GM08714 (cell line): ENCODE data around the gene LEF1.

ENCODE experiments used
- H3K4me3 ChIP-seq: fragments of 200-500 bp; sonication (Bioruptor generic); 2 replicates; pipeline ENCODE4 v1.5.1; 2014; ENCODE audit warnings: mild to moderate bottlenecking, low read length, inconsistent platforms
- ZNF274 ChIP-seq: IDR thresholded peaks from 2 replicates; pipeline ENCODE4 v1.6.1; 2012; ENCODE audit warnings: mild to moderate bottlenecking, low read depth, low read length

Gene LEF1

DNA sequence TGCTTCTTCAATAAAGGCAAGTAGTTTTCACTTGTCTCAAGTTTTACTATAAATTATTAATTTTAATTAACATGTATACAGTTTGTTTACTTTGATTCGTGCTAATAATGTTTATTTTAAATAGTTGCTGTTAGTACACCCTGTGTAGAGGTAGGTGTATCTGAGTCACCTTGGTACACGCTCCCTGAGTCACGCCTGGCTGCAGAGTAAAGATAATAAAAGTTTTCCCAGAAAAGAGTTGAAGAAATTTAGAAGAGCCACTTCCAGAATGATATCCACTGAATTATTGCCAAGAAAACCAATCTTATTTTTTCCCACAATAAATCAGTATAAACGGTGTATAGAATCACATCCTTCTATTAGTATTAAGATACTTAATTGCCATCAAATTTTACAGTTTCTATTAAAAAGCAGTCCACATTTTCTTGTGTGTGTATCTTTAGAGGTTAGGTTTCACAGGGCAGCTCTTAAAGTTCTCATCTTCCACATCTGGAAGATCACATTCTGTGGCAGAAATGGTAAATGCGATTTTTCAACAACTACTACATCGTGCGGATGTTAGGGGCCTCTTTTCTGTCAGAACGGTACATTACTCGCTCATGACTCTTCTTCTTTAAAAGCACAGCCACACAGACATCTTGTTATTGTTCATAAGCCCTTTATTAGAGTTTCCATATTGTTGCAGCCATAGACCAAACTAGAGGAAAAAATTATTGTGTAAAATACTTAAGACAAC lies 123.6 kb downstream of the LEF1 start:
- H3K4me3 ChIP-seq: no peak overlapping the region
- TF ChIP-seq ZNF274: no peak

DNA sequence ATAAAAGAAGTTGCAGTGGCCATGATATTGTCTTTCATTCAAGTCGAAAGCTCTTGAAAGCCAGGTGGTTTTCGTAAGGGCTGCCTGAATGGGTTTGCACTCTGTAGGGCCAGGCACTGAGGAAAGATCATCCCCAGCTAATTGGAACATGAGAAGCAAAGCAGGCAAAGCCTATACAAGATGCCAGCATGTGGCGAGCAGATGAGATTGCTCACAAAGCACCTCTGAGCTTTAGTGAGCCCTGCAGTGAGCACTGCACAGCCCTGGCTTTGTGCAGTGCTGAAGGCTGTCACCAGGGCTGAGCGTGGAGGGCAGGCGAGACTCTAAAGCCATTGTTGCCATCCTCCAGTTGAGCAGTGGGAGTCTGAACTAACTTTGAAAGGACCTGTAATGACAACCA lies 125.2 kb downstream of the LEF1 start:
- TF ChIP-seq ZNF274: no peak

DNA sequence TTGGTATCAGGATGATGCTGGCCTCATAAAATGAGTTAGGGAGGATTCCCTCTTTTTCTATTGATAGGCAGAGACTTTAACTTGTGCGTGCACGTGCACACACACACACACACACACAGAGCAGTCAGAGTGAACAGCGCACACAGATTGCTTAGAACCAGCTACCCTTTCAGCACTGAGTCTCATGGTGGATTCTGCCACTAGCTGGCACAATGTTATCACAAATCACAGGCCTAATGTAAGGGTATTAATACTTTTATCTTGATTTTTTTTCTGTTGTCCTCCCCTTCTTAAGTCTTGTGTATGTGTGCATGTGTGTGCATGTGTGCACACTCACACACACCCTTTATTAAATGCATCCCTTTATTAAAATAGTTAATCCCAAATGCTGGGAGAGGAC lies 125.8 kb downstream of the LEF1 start:
- no peak overlapping the region for H3K4me3 ChIP-seq
- TF ChIP-seq ZNF274: no peak

More for the DNA sequence above, 125.2 kb downstream of the LEF1 start:
- no peak overlapping the region for H3K4me3 ChIP-seq

DNA sequence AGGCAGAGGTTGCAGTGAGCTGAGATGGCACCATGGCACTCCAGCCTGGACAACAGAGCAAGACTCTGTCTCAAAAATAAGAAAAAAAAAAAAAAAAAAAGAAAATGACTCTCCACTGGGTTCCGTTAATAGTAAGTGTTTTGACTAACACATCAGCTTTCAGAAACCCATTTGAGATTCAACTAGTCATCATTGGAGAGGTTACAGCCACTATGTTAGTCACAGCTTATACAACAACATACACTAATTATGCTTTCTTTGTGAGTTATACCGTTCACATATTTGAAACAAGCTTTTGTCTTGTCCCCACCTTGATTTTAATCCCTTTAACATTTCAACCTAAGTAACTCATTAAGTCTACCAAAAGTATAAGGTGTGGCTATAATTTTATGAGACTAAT lies 130.8 kb downstream of the LEF1 start:
- H3K4me3 ChIP-seq: no peak overlapping the region
- TF ChIP-seq ZNF274: no peak

DNA sequence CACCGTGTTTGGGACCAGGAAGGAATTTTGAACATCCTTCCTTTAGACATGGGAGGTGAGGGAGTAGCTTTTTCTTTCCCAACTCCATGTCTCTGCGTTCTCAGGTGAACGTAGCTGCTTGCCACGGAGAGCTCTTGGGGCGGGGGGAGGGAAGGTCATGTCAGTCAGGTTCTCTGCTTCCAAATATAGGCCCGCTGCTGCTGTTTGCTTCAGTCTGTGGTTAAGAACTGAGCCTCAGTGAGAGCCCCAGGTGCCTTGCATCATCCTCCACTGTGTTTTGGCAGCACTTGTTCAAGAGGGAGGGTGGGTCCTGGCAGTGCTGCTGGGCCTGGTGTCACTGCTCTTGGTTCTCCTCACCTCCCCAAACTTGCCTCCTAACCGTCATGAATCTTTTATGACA lies 132.5 kb downstream of the LEF1 start:
- TF ChIP-seq ZNF274: no peak
- no peak overlapping the region; the same call in 1 of the 2 replicates for H3K4me3 ChIP-seq

DNA sequence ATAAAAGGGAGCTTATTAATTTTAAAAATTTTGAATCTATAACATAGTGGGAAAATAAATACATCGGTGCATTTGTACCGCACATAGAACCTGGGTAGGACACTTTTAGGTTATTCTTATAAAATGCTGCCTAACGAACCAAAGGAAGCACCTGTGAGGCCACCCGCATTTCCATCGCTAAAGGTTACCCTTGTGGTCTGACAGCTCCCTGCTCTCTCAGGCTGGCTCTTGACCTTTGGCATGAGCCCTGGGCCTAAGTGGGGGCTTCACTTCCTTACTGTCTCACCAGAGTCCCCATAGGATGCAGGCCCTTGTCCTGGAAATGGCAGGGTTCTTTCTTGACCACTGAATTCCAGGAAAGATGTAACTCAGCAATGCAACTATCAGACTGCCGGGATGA lies 133.0 kb downstream of the LEF1 start:
- no peak overlapping the region; the same call in 1 of the 2 replicates for H3K4me3 ChIP-seq

DNA sequence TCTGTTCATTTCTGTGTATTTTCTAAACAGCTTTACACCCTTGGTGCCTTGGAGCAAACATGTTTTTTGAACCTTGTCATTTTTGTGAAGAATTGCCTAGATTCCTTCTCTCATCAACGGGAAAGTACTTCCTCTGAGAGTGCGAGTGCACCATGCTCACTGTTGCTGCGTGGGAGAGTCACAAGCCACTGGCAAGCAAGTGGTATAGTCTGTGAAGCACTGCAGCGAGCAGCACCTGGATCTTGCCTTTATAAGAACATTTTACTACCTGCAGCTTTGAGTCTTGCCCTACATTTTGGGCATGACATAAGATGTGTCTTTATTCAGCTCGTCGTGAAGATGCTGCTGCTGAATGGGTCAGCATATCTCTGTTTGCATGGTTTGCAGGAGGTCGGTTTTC lies 134.2 kb downstream of the LEF1 start:
- no peak for TF ChIP-seq ZNF274
- no peak overlapping the region for H3K4me3 ChIP-seq

More for the DNA sequence above, 133.0 kb downstream of the LEF1 start:
- no peak for TF ChIP-seq ZNF274

DNA sequence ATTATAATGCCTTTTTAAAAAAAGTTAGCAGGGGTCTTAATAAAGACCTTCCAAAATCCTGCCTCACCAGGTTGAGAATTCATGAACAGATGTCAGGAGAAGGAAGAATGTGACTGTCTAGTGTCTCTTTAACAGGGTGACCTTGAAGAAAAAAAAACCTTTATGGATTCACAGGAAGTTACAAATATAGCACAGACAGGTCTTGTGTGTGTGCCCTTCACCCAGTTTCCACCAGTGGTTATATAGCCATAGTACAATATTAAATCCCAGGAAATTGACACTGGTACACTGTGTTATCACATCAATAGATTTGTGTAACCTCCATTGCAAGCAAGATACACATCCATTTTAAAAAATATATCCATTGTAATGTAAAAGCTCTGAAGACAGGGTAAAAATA lies 135.4 kb downstream of the LEF1 start:
- no peak for TF ChIP-seq ZNF274

DNA sequence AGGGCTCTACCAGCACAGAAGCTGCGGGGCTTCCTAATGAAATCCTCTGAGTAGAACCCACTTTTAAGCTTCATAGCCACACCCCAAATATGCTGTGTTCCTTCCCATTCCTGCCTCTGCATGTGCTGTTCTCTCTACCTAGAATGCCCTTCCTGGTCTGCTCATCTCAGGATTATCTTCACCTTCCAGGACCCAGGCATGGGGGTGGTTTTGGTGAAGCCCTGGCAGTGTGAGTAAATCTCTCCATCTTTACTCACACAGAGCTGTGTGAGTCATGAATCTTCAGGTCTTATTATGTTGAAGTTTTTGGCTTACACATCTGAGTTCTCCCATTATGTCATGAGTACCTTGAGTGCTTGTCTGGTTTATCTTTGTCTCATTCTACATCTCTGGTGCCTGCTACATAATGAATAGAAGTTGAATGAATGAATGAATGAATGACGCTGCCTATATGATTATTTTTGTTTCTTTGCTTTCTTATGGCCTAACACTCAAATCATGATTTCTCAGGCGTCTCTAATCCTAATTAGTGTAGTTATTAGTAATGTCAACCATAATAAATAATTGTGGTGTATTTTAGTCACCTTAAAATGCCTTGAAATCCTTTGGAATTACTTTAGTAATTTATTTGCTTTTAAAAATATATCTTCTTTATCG lies 137.2 kb downstream of the LEF1 start:
- H3K4me3 ChIP-seq: no peak overlapping the region
- TF ChIP-seq ZNF274: no peak

More for the DNA sequence above, 135.4 kb downstream of the LEF1 start:
- no peak overlapping the region for H3K4me3 ChIP-seq

DNA sequence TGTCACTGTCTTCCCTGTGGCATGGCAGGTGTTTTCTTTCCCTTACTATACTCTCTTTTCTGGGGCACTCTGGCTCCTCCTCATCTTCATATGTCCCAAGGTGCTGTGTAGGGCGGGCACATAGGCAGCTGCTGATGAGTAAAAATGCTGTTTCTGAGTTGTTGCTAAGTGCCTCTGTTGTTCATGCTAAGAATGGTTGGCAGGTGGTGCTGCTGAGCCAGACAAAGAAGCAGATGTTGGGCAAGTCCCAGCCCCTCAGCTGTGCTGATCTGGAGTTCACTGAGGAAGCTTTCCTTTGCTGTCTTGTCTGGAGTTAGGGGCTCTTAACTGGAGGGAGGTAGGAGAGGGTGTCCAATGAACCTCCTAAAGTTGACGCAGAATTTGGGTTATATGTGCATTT lies 138.4 kb downstream of the LEF1 start:
- no peak for TF ChIP-seq ZNF274
- no peak overlapping the region for H3K4me3 ChIP-seq

DNA sequence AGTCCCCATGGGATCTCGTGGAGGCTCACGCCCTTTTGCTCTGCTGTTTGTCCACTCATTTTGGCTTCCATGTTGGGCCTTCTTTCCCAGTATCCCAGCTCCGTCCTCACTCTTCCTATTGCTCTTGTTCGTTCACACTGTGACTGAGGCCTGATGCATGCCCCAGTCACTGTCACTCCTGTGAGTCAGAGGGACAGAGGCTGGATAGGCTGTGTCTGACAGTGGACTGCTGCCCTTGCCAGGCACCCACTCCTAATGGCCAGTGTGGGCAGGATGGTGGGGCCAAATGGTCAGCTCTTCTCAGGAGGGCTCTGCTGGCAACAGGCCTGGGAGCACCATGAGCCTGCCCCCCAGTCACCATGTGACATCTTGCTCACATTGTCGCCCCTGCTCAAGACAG lies 139.0 kb downstream of the LEF1 start:
- no peak for TF ChIP-seq ZNF274
- no peak overlapping the region for H3K4me3 ChIP-seq

DNA sequence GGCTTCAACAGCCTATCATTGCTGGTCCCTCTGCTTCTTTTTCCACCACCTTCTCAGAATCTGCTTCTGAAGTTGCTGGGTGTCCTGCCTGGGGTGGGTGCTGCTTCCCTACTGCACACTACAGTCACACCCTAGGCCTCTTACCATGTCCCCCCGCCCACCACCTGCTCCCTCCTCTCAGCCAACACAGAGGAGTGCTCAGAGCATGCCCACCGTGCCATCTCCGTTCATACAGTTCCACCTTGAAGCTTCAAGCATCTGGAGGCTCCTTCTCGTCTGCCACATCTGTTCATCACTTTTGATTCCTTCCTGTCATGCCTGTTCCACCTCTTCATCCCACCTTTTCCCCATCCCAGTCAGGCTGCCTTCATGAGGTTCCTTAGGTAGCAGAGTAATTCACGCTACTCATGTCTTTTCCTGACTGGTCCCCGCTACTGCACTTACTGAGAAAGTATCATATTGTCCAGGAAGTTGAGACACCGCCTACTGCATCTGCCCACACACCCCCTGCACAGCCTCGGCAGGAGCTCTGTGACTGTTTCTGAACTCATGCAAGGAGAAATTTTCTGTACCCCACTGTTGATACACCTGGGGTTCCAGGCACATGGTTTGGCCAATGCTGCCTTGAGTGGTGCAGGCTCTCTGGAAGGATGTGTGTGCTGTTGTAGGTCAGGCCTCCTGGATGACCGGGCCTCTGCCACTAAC lies 139.6 kb downstream of the LEF1 start:
- TF ChIP-seq ZNF274: no peak

DNA sequence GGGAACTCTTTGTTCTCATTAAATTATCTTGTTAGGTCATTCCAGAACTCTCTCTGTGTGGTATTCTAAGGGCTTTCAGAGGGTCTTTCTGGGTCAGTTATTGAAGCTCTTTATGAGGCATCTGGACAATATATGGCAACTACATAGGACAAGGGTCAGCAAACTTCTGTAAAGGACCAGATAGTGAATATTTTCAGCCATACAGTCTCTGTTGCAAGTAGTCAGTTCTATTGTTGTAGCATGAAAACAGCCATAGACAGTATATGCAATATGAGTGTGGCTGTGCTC lies 143.9 kb downstream of the LEF1 start:
- no peak overlapping the region for H3K4me3 ChIP-seq
- no peak for TF ChIP-seq ZNF274

More for the DNA sequence above, 139.6 kb downstream of the LEF1 start:
- no peak overlapping the region for H3K4me3 ChIP-seq

DNA sequence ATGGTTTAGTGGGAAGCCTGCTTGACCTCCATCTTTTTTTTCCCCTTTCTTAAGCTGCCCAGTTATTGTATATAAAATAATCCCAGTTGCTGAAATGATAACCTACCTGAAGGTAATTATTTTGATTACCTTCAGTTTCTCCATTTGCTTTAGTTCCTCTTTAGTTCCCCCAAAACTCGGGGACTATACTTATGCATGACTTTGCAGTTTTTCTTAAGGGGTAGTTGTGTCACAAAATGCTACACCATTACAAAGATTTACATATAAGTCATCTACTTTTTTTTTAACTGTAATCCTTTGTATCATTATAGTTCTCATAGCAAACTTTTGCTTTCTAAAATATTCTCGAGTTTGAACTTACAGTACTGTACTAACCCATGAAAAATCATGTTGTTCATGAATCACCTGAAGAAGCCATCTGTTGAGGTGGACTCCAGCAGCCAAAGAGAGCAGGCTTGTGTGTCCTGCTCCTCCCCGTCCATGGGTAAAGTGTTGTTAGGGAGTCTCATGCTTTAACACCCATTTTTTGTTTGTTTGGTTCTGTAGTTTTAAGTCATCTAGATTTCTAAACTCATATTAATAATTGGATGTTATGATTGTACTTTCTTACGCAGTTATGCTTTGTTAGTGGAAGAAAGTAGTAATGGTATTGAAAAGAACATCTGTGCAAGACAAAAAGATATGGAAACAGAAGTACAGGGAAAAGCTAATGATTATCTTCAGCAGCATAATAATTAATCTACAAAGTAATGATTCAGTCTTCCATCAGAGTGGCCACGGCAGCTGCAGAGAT lies 144.5 kb downstream of the LEF1 start:
- H3K4me3 ChIP-seq: no peak overlapping the region
- TF ChIP-seq ZNF274: no peak
